WTC11 (cell line): ENCODE measurements around the gene NDST3.

Experiments
- ETV6 ChIP-seq: sonication (generic); formaldehyde crosslinking; IDR thresholded peaks from 2 replicates; pipeline ENCODE4 v1.8.1; 2022; ENCODE audit warnings: mild to moderate bottlenecking, missing genetic modification reagents
- FOXK1 ChIP-seq: sonication (generic); formaldehyde crosslinking; IDR thresholded peaks from 2 replicates; pipeline ENCODE4 v1.8.0; 2022; ENCODE audit warnings: mild to moderate bottlenecking, moderate library complexity, missing genetic modification reagents
- IRF2 ChIP-seq: sonication (generic); formaldehyde crosslinking; IDR thresholded peaks from 2 replicates; pipeline ENCODE4 v1.8.0; 2022; ENCODE audit warnings: low read depth, missing genetic modification reagents, borderline replicate concordance
- JUN ChIP-seq: sonication (generic); formaldehyde crosslinking; IDR thresholded peaks from 2 replicates; pipeline ENCODE4 v1.8.0; 2023; ENCODE audit warnings: mild to moderate bottlenecking, missing genetic modification reagents
- SP1 ChIP-seq: sonication (generic); formaldehyde crosslinking; conservative IDR thresholded peaks from 2 replicates; pipeline ENCODE4 v1.8.1; 2022; ENCODE audit warnings: missing genetic modification reagents
- TEAD4 ChIP-seq: sonication (generic); formaldehyde crosslinking; IDR thresholded peaks from 2 replicates; pipeline ENCODE4 v1.8.0; 2022; ENCODE audit warnings: mild to moderate bottlenecking, missing genetic modification reagents
- ZNF232 ChIP-seq: sonication (generic); formaldehyde crosslinking; IDR thresholded peaks from 2 replicates; pipeline ENCODE4 v1.8.0; 2022; ENCODE audit warnings: mild to moderate bottlenecking, missing genetic modification reagents
- TF ChIP-seq, protein P1 (sequence below): fragments of 200-600 bp; IDR thresholded peaks from 2 replicates; pipeline ENCODE4 v1.8.0; 2022; ENCODE audit warnings: antibody characterized with exemption
- TF ChIP-seq, protein P2 (sequence below): sonication (generic); formaldehyde crosslinking; IDR thresholded peaks from 2 replicates; pipeline ENCODE4 v1.8.0; 2022; ENCODE audit warnings: mild to moderate bottlenecking, missing genetic modification reagents
- TF ChIP-seq, protein P3 (sequence below): sonication (generic); formaldehyde crosslinking; IDR thresholded peaks from 2 replicates; pipeline ENCODE4 v1.8.1; 2022; ENCODE audit warnings: mild to moderate bottlenecking, moderate library complexity, missing genetic modification reagents

DNA sequence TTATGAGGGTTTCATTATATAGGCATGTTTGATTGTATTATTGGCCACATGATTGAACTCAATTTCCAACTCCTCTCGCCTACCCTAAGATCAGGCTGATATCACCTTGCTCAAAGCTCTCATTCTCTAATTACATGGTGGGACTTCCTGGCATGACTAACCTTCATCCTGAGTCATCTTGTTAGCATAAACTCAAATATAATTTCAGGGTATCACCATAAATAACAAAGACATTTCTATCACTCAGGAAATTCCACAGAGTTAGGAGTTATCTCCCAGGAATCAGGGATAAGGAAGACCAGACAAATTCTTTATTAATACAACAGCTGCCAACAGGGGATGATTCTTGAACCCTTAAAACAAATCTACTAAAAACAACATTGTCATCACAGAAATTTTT is 90.7 kb downstream of the NDST3 start:
- TF ChIP-seq, protein P1, sequence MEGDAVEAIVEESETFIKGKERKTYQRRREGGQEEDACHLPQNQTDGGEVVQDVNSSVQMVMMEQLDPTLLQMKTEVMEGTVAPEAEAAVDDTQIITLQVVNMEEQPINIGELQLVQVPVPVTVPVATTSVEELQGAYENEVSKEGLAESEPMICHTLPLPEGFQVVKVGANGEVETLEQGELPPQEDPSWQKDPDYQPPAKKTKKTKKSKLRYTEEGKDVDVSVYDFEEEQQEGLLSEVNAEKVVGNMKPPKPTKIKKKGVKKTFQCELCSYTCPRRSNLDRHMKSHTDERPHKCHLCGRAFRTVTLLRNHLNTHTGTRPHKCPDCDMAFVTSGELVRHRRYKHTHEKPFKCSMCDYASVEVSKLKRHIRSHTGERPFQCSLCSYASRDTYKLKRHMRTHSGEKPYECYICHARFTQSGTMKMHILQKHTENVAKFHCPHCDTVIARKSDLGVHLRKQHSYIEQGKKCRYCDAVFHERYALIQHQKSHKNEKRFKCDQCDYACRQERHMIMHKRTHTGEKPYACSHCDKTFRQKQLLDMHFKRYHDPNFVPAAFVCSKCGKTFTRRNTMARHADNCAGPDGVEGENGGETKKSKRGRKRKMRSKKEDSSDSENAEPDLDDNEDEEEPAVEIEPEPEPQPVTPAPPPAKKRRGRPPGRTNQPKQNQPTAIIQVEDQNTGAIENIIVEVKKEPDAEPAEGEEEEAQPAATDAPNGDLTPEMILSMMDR: no peak
- TF ChIP-seq, protein P2, sequence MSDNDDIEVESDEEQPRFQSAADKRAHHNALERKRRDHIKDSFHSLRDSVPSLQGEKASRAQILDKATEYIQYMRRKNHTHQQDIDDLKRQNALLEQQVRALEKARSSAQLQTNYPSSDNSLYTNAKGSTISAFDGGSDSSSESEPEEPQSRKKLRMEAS (CRISPR knock-in tag): no peak
- TF ChIP-seq IRF2 (CRISPR knock-in tag): no peak
- no peak for TF ChIP-seq ETV6 (CRISPR knock-in tag)
- TF ChIP-seq, protein P3, sequence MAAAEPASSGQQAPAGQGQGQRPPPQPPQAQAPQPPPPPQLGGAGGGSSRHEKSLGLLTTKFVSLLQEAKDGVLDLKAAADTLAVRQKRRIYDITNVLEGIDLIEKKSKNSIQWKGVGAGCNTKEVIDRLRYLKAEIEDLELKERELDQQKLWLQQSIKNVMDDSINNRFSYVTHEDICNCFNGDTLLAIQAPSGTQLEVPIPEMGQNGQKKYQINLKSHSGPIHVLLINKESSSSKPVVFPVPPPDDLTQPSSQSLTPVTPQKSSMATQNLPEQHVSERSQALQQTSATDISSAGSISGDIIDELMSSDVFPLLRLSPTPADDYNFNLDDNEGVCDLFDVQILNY: no peak
- TF ChIP-seq FOXK1 (CRISPR knock-in tag): no peak
- no peak for TF ChIP-seq TEAD4 (CRISPR knock-in tag)
- no peak for TF ChIP-seq JUN (CRISPR knock-in tag)
- TF ChIP-seq SP1: no peak
- TF ChIP-seq ZNF232 (CRISPR knock-in tag): no peak
